MM.1S (cell line): ENCODE data around the gene DGKI.

Experiments used
- EZH2 ChIP-seq: fragments of 300-600 bp; sonication (generic); optimal IDR thresholded peaks from 2 replicates; pipeline ENCODE3; 2017; ENCODE audit warnings: low read depth, mild to moderate bottlenecking, antibody characterized with exemption, low read length, mixed read lengths
- EZH2phosphoT487 ChIP-seq: fragments of 300-600 bp; sonication (generic); IDR thresholded peaks from 2 replicates; pipeline ENCODE4 v1.6.1; 2018; ENCODE audit warnings: antibody characterized with exemption, low read length
- TF ChIP-seq, protein P1 (sequence below): fragments of 300-600 bp; sonication (generic); IDR thresholded peaks from 2 replicates; pipeline ENCODE4 v1.5.1; 2016; ENCODE audit warnings: antibody characterized with exemption, low read length, mixed read lengths

DNA sequence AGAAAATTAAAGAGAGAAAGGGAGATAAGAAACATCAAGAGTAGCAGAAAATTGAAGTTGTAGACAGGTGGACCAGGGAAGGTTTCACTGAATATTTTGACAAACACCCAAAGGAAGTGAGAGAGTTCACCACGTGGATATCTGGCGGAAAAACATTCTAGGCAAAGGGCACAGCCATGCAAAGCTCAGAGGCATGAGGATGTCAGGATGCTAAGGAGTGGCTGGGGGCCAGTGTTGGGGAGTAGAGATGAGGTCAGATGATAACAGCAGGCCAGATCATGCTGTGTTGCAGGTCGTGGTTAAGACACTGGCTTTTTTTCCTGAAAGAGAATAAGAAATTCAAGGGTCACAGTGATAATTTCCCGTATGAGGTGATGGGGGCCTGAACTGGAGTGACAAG lies 181.9 kb downstream of the DGKI start:
- TF ChIP-seq, protein P1, sequence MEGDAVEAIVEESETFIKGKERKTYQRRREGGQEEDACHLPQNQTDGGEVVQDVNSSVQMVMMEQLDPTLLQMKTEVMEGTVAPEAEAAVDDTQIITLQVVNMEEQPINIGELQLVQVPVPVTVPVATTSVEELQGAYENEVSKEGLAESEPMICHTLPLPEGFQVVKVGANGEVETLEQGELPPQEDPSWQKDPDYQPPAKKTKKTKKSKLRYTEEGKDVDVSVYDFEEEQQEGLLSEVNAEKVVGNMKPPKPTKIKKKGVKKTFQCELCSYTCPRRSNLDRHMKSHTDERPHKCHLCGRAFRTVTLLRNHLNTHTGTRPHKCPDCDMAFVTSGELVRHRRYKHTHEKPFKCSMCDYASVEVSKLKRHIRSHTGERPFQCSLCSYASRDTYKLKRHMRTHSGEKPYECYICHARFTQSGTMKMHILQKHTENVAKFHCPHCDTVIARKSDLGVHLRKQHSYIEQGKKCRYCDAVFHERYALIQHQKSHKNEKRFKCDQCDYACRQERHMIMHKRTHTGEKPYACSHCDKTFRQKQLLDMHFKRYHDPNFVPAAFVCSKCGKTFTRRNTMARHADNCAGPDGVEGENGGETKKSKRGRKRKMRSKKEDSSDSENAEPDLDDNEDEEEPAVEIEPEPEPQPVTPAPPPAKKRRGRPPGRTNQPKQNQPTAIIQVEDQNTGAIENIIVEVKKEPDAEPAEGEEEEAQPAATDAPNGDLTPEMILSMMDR: no peak
- TF ChIP-seq EZH2 (no peak), EZH2phosphoT487 (no peak)
